Retina (tissue), 1 donor: ENCODE data around the gene CASZ1.

Experiments used
- DNase-seq: peaks from one replicate; pipeline ENCODE4 v3.0.0-alpha.2; 2016

CASZ1 gene

GRCh38 chr1:10620776-10621175 is 175.7 kb downstream of the CASZ1 start:
- peak; percentile 54 for DNase-seq

GRCh38 chr1:10617931-10618885 is 178.2 kb downstream of the CASZ1 start:
- no peak for DNase-seq

DNA sequence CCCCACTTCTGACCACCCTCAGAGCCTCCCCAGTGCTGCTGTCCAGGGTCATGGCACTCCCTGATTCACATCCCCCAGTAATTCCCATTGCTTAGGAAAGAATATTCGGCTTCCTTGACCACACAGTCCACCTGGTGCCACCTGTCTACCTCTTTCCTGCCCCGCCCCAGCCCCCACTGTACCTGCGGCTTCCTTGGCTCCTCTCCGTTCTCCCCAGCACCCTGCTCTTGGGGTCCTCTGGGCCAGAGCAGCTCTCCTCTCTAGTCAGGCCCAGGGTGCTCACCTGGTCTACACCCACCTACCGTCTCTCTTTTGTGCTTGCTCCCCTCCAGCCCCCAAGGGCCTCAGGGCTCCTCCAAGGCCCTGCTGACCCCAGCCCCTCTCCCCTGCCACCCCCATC is 179.1 kb downstream of the CASZ1 start:
- no peak for DNase-seq

DNA sequence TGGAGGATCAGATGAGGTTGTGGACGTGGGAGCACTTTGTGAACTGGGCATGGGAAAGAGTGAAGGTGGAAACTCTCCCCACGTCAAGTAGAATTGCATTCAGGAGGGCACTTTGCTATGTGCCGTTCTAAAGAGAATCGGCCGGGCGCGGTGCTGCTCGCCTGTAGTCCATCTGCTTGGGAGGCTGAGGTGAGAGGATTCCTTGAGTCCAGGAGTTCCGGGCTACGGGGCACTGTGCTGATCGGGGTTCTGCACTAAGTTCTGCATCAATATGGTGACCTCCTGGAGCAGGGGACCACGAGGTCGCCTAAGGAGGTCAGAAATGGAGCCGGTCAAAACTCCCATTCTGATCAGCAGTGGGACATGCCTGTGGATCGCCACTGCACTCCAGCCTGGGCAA is 179.8 kb downstream of the CASZ1 start:
- DNase-seq: no peak

GRCh38 chr1:10615932-10616671 is 180.3 kb downstream of the CASZ1 start:
- no peak for DNase-seq

DNA sequence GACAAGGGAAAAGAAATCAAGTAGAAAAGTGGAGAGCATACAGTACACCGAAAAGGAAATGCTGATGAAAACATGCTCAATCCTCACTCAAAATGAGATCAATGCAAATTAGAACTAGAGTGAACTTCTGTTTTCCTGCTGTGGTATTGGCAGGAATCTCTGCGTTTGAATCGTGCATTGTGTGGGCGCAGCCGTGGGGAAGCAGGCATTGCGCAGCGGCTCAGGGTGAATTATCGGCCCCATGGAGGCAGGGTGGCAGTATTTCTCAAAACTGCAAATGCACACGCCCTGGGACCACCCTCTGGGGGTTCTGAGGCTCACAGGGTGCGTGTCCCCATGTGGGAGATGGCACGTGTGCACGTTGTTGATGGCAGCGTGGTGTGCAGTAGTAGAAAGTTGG is 181.1 kb downstream of the CASZ1 start:
- no peak for DNase-seq

GRCh38 chr1:10614377-10615225 is 181.8 kb downstream of the CASZ1 start:
- DNase-seq: no peak

DNA sequence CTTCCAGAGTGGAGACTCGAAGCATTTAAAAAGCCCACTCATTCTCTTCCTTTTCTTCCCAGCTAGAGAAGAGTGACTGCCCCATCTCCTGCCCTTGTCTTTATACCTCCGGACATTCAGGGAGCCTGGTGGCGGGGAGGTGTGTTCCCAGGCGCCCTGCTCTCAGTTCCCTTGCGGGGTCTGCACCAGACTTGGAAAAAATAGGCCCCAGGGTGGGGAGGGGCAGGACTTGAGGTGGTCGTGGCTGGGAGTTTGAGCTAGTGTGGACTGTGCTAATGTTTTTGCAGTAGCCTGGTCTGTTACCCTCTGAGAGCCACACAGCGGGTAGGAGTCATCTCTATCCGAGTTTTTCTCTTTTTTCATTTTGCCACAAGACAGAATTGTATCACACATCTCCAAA is 182.6 kb downstream of the CASZ1 start:
- DNase-seq: no peak

DNA sequence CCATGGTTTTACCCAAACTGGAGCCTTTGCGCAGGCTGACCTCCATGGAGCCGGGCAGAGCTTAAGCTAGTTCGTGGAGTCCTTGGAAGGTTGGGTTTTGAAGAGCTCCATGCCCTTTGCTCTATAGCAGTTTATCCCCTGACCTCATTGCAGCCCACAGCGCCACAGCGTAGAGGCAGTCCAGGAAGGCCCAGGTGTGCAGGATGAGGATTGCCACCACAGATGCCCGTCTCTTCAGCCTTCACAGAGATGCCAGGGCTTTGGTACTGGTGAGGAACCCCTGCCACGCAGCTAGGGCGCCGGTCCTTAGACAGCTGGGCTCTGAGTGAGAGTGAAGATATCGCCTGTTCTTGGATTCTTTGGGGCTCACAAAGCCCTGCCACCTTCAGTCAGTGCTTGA is 183.1 kb downstream of the CASZ1 start:
- no peak for DNase-seq

DNA sequence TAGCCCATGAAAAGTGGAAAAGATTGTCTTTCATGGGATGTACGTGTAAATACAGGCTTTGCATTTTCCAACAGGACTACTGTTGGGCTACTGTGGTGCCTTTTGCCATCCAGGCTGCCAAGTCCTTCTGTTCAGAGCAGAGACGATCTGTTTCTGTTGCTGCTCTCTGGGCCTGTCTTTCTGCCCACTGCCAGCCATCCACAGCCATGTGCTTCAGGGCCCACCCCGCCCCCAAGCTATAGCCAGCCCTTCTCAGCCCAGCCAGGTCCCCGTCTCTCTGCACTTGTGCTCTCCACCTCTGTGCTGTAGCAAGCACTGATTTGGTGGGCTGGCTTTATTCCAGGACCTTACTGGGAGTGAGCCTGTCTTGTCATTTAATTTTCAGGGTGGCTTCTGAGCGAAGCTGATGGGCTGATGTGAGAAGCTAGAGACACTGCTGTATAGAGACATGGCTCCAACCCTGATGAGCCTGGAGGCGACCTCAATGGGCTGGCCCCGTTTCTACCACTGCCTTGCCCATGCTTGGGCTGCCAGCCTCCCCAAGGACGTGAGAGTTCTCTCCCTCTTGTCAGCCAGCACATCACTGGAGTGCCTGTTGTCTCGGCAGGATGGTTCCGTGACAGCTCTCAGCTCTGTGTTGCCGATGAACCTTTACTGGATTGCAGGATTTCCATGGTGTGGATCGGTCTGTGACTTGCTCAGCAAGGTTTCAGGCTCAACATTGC is 183.8 kb downstream of the CASZ1 start:
- DNase-seq: no peak

DNA sequence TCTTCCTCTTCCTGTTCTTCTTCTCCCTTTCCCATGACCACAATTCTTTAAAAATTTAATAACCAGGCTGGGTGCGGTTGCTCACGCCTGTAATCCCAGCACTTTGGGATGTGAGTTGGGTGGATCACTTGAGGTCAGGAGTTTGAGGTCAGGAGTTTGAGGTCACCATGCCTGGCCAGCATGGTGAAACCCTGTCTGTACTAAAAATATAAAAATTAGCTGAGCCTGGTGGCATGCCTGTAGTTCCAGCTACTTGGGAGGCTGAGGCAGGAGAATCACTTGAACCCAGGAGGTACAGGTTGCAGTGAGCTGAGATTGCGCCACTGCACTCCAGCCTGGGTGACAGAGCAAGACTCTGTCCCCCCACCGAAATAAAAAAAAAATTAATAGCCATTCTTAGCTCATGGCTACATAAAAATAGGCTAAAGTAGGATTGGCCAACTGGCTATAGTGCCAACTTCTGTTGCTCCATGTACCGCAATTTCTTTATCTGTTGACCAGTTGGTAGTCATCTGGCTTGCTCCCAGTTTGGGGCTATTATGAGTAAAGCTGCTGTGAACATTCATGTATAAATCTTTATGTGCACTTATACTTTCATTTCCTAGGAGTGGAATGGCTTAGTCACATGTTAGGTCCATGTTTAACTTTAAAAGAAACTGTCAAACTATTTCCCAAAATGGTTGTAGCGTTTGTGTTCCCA is 185.4 kb downstream of the CASZ1 start:
- no peak for DNase-seq

GRCh38 chr1:10608690-10609089 is 187.8 kb downstream of the CASZ1 start:
- DNase-seq: no peak

DNA sequence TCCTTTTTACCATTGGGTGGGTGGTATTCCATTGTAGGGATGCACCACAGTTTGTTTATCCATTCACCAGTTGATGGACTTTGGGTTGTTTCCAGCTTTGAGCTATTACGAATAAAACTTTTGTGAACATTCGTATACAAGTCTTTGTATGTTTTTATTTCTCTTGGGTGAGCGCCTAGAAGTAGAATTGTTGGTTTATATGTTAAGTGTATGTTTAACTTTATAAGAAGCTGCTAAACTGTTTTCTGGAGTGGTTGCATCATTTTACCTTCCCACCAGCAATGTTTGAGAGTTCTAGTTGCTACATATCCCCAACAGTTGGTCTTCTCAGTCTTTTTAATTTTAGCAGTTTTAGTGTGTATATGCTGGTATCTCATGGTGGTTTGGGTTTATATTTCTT is 189.2 kb downstream of the CASZ1 start:
- no peak for DNase-seq

DNA sequence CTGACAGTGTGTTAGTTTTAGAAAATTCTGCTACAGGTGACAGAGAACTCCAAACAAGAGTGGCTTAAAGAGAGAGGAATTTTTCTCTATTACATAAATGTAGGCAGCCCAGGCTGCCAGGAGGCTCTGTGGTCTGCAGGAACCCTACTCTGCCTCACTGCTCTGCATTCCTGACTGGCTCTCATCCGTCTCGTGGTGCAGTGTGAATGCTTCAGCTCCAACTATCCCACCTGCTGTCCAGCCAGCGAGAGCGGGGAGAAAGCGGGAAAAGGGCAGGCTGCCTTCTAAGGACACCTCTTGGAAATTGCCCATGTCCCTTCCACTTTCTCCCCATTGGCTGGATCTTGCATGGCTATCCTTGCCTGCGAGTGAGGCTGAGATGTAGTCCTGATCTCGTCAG is 190.4 kb downstream of the CASZ1 start:
- no peak for DNase-seq

GRCh38 chr1:10604966-10605365 is 191.5 kb downstream of the CASZ1 start:
- no peak for DNase-seq

DNA sequence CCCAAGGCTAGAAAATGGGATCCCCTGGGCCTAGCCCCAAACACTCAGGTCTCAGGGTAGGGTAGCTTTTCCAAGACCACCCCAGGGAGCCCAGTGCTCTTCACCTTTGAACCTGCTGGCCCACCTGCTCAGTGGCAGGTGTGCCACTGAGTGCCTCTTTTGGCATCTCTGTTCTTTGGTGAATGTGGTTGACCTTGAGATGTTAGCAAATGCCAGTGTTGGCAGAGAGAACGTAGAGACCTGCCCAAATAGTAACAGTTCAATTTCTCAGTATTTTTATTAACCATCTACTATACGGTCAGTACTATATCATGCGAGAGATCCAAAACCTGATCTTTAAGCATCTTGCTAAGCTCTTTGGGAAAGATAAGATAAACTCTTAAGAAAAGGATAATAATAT is 193.5 kb downstream of the CASZ1 start:
- no peak for DNase-seq

DNA sequence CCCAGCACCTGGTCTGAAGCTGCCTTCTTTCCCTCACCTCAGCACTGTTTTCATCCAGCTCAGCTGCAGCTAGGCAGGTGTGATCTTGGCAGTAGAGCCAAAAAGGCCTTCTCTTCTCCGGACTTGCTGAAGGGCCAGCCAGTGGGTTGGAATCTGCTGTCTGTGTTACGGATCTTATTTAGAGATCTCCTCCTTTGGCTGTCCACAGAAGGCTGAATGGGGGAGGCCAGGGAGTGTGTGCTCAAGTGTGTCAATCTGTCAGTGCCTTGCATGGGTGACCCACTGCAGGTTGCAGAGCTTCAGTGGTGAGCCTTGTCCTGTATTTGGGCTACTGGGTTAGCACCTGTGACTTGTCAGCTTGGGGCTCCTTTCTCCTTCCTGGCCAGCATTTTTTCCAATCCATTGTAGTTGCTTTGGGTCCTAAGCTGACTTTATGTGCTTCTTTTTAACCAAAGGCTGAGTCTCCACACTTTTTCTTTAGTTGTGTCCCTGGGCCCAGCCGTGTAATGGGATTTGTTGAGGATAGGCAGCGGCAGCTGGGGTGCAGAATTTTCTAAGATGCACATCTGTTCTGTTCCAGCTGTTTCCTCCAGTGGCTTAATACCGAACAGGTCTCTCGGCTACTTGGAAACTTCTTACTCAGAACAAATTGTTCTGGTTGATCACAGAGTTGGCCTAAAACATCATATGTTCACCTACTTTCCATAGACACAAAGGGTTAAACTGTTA is 194.9 kb downstream of the CASZ1 start:
- DNase-seq: no peak

DNA sequence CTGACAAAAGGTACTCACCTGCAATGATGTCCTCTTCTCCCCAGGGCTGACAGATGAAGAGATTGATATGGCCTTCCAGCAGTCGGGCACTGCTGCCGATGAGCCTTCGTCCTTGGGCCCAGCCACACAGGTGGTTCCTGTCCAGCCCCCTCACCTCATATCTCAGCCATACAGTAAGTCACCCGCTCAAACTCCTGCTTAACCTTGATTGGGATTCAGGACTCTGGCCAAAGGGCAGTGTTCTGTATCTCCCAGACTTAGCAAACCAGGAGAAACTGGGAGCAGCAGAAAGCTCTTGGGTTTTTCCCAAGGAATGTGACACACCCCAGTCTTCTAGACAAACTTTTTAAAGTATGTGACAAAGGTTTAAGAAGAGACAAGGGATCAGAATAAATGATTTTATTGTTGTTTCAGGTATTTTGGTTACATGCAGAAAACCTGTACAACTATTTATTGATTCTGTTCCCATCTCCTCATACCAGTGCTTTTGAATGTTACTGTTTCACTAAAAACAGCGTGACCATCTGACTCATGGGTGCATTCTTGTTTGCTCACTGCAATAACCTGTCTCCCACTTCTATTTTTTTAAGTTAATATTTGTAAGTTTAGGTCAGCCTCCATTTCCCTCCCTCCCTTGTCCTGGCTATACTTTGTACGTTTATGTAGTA is 197.1 kb downstream of the CASZ1 start:
- DNase-seq: no peak

DNA sequence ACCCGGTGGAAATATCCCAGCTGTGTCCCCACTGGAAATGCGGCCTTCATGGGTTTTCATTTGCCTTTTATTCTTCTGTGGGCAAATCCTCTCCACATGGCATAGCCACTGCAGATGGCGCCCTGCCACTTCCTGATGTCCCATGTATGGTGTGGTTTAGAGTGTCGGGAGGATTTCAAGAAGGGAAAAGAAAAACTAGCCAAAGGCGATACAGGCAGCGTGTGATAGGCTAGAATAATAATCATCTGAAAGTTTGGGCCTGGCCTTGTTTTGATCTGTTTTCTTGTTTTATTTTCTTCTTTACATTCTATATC is 198.1 kb downstream of the CASZ1 start:
- DNase-seq: no peak

- no peak for DNase-seq
Observed at GRCh38 chr1:10597492-10598388, 198.7 kb downstream of the CASZ1 start.
